ENCODE data around the gene TCAIM. TPM values are rescaled to one million over a fixed set of nuclear protein-coding genes. Genes with fewer than 3 reads are reported as not detected.
"Not testable (repeated sequence)": the region's sequence is repeated elsewhere in the genome, so short reads cannot be mapped to it uniquely, and the experiment has no call there.

Gene TCAIM
- total RNA-seq, 2 donors from 2014 or later, result 20.2 to 26.2 TPM

GRCh38 chr3:44392489-44392888, 53.9 kb downstream of the TCAIM start:
- Histone ChIP-seq H3K36me3 (no peaks in the 10 kb centered on the region), H3K4me3 (no peak overlapping the region), H3K9me3 (no peaks in the 10 kb centered on the region), H3K27me3 (no peaks in the 10 kb centered on the region), H3K27ac (no peak overlapping the region), H3K9ac (ENCODE audit: low read depth in 2 of 2, low read length in 2 of 2) (no peak overlapping the region), H3K4me1 (no peaks in the 10 kb centered on the region)
- intact Hi-C loops (cut with DNase I), result no loop called here
- TF ChIP-seq, protein P1, sequence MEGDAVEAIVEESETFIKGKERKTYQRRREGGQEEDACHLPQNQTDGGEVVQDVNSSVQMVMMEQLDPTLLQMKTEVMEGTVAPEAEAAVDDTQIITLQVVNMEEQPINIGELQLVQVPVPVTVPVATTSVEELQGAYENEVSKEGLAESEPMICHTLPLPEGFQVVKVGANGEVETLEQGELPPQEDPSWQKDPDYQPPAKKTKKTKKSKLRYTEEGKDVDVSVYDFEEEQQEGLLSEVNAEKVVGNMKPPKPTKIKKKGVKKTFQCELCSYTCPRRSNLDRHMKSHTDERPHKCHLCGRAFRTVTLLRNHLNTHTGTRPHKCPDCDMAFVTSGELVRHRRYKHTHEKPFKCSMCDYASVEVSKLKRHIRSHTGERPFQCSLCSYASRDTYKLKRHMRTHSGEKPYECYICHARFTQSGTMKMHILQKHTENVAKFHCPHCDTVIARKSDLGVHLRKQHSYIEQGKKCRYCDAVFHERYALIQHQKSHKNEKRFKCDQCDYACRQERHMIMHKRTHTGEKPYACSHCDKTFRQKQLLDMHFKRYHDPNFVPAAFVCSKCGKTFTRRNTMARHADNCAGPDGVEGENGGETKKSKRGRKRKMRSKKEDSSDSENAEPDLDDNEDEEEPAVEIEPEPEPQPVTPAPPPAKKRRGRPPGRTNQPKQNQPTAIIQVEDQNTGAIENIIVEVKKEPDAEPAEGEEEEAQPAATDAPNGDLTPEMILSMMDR (IDR thresholded peaks at IDR 0.05), result no peak
- DNase-seq, result no peak

GRCh38 chr3:44395714-44396113, 57.1 kb downstream of the TCAIM start:
- Histone ChIP-seq H3K9ac (ENCODE audit: low read depth in 2 of 2, low read length in 2 of 2) (no peak overlapping the region), H3K4me3 (no peak overlapping the region), H3K27ac (no peak overlapping the region), H3K36me3 (no peaks in the 10 kb centered on the region), H3K9me3 (no peaks in the 10 kb centered on the region), H3K27me3 (no peaks in the 10 kb centered on the region), H3K4me1 (no peaks in the 10 kb centered on the region)
- no peak for DNase-seq
- TF ChIP-seq, protein P1 (IDR thresholded peaks at IDR 0.05), result no peak
- intact Hi-C loops (cut with DNase I), result no loop called here

DNA sequence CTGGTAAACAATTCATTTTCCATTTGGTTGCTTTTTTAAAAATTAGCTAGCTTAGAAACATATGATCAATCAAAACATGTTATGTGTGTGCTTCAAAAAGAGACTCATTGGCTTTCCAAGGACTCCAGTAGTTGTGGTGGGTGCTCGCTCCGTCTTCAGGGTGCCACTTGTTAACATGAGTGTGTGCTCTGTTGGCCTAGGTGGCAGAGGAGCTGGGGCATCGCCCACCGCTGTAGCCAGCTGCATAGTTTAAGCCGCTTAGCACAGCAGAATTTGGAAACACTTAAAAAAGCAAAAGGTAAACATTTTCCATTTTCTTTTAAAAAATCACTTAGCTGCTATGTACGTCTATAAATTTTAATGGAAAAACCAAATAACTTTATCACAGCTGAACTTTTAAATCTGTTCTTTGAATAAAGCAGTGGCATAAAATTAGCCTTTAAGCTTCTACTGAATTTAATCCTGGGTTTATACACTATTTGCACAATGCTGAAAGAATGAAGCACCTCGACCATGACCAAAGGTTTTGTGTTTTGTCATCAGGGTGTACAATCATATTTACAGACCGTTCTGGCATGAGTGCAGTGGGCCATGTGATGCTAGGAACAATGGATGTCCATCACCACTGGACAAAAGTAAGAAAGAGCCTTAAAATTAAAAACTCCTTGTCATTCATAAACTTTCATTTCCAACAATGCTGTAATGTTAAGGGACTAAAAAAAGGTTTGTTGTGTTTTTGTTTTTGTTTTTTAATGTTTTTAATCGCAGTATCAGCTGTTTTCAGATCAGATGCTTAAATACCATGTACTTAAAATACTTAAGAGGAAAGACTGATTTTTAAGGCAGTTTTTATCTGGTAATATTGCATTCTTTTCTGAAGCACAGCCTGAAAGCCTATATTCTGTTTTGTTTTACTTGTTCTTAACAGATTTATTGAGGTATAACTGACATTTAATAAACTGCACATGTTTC, 57.9 kb downstream of the TCAIM start:
- no peaks in the 10 kb centered on the region for H3K4me1 ChIP-seq
- intact Hi-C loops (cut with DNase I), result no loop called here
- TF ChIP-seq, protein P1 (IDR thresholded peaks at IDR 0.05), result no peak
- no peak for DNase-seq
- no peaks in the 10 kb centered on the region for H3K27me3 ChIP-seq
- no peaks in the 10 kb centered on the region for H3K36me3 ChIP-seq
- H3K4me3 ChIP-seq, result no peak overlapping the region
- H3K9me3 ChIP-seq, result no peaks in the 10 kb centered on the region
- no peak overlapping the region for H3K27ac ChIP-seq
- no peak overlapping the region for H3K9ac ChIP-seq (ENCODE audit: low read depth in 2 of 2, low read length in 2 of 2)

GRCh38 chr3:44398271-44398670, 59.7 kb downstream of the TCAIM start:
- intact Hi-C loops (cut with DNase I); H3K9ac ChIP-seq (ENCODE audit: low read depth in 2 of 2, low read length in 2 of 2); DNase-seq; H3K27me3 ChIP-seq; H3K4me3 ChIP-seq; H3K4me1 ChIP-seq; H3K36me3 ChIP-seq; H3K9me3 ChIP-seq; H3K27ac ChIP-seq: not testable (repeated sequence)

GRCh38 chr3:44398853-44399252, 60.3 kb downstream of the TCAIM start:
- Histone ChIP-seq H3K27ac (no peak overlapping the region), H3K4me1 (no peaks in the 10 kb centered on the region), H3K27me3 (no peaks in the 10 kb centered on the region), H3K36me3 (no peaks in the 10 kb centered on the region), H3K9ac (ENCODE audit: low read depth in 2 of 2, low read length in 2 of 2) (no peak overlapping the region), H3K9me3 (no peaks in the 10 kb centered on the region), H3K4me3 (no peak overlapping the region)
- DNase-seq, result no peak
- intact Hi-C loops (cut with DNase I), result no loop called here
- TF ChIP-seq, protein P1 (IDR thresholded peaks at IDR 0.05), result no peak

- Histone ChIP-seq H3K36me3 (no peaks in the 10 kb centered on the region), H3K27ac (no peak overlapping the region), H3K4me1 (no peaks in the 10 kb centered on the region), H3K9ac (ENCODE audit: low read depth in 2 of 2, low read length in 2 of 2) (no peak overlapping the region), H3K9me3 (no peaks in the 10 kb centered on the region), H3K27me3 (no peaks in the 10 kb centered on the region), H3K4me3 (no peak overlapping the region)
- no peak for DNase-seq
- intact Hi-C loops (cut with DNase I), result no loop called here
- TF ChIP-seq, protein P1 (IDR thresholded peaks at IDR 0.05), result no peak
Observed at GRCh38 chr3:44400771-44401170, 62.2 kb downstream of the TCAIM start.

Data from colonic mucosa (tissue), 4 donors.